HepG2 (cell line): ENCODE measurements around the gene FBXO33.

Experiments
- NR2F2 ChIP-seq: IDR thresholded peaks from 2 replicates; pipeline ENCODE4 v1.6.1; 2012; ENCODE audit warnings: low read depth, inconsistent platforms, borderline replicate concordance
- POLR2AphosphoS2 ChIP-seq: IDR thresholded peaks from 2 replicates; pipeline ENCODE4 v1.6.1; 2011; ENCODE audit warnings: low read depth, low read length, improper control_type of control experiment
- ZNF24 ChIP-seq: fragments of 450-650 bp; IDR thresholded peaks from 2 replicates; pipeline ENCODE4 v1.6.1; 2017; ENCODE audit warnings: antibody characterized with exemption, mild to moderate bottlenecking
- TF ChIP-seq, protein P1 (sequence below): sonication (generic); formaldehyde crosslinking; IDR thresholded peaks from 2 replicates; pipeline ENCODE4 v1.4.0; 2020; ENCODE audit warnings: missing genetic modification reagents, borderline replicate concordance
- TF ChIP-seq, protein P2 (sequence below): conservative IDR thresholded peaks from 2 replicates; pipeline ENCODE4 v1.6.1; 2018; ENCODE audit warnings: missing genetic modification reagents

DNA sequence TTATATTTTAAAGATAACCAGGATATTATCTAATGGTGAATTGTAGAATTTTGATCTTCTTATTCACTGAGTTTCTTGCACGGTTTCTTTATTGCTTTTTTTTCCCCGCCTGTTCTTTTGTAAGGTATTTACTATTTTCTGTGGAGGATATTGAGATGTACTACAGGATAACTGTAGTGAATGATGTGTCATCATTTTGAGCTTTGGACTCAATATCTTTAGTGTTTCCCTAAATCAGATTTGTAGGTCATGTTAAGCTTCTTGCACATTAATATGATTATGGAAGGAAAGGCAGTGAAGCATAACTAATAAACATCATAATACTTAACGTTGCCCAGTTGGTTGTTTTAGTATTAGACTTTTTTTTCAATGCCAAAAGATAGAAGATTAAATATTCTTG lies 81.4 kb downstream of the FBXO33 start:
- TF ChIP-seq, protein P1, sequence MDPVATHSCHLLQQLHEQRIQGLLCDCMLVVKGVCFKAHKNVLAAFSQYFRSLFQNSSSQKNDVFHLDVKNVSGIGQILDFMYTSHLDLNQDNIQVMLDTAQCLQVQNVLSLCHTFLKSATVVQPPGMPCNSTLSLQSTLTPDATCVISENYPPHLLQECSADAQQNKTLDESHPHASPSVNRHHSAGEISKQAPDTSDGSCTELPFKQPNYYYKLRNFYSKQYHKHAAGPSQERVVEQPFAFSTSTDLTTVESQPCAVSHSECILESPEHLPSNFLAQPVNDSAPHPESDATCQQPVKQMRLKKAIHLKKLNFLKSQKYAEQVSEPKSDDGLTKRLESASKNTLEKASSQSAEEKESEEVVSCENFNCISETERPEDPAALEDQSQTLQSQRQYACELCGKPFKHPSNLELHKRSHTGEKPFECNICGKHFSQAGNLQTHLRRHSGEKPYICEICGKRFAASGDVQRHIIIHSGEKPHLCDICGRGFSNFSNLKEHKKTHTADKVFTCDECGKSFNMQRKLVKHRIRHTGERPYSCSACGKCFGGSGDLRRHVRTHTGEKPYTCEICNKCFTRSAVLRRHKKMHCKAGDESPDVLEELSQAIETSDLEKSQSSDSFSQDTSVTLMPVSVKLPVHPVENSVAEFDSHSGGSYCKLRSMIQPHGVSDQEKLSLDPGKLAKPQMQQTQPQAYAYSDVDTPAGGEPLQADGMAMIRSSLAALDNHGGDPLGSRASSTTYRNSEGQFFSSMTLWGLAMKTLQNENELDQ (CRISPR knock-in tag), result no peak
- TF ChIP-seq, protein P2, sequence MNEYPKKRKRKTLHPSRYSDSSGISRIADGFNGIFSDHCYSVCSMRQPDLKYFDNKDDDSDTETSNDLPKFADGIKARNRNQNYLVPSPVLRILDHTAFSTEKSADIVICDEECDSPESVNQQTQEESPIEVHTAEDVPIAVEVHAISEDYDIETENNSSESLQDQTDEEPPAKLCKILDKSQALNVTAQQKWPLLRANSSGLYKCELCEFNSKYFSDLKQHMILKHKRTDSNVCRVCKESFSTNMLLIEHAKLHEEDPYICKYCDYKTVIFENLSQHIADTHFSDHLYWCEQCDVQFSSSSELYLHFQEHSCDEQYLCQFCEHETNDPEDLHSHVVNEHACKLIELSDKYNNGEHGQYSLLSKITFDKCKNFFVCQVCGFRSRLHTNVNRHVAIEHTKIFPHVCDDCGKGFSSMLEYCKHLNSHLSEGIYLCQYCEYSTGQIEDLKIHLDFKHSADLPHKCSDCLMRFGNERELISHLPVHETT (CRISPR knock-in tag), result no peak
- TF ChIP-seq ZNF24, result no peak
- no peak for TF ChIP-seq NR2F2
- no peak for TF ChIP-seq POLR2AphosphoS2
